Measurements from ENCODE around the gene SERGEF.
A peak's percentile ranks its signal among the peaks of the same experiment; 100 is the strongest.

SERGEF gene

DNA sequence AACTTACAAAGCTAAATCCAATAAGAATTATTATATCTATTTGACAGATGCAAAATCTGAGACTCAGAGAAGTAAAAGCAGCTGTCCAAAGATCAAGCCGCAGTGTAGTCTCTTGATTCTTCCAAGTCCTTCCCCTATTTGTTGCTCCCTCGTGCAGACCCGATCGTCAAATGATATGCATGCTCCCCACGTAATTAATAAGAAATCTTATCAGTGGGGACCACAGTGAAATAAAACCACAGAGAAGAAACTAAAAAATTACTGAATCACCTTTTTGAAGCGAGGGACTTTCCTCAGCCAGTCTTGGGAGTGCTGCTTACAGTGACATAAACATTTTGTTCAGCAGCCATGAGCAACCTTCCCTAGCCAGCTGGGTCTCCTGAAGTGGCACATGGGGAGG, 64.6 kb downstream of the SERGEF start:
- Histone ChIP-seq H3K36me3 (ENCODE audit: control insufficient read depth, insufficient read depth, low read length) (no peaks in the 10 kb centered on the region), H4K5ac (ENCODE audit: low read length) (no peak overlapping the region)
- WGBS (ENCODE audit: extremely low coverage, insufficient coverage, low lambda C conversion rate), result no CpG with 5 or more reads among the region's 6 CpGs

DNA sequence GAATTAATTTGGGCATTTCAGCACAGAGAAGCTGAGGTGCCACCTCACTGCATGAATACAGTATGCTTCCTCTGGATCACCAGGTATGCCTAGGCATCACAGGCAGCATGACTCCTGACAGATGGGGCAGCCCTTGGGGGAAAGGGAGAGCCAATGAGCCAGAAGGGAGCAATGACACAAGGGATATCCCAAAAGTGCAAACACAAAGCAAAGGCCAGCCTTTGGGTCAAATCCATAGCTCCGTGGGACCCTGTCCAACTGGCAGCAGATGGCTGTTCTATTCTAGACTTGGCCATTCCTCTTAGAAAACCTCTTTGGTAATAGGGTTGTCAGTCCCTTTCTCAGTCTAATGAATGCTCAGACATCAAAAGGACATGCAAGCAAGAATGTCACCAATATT, 73.3 kb downstream of the SERGEF start:
- no CpG with 5 or more reads among the region's 1 CpG for WGBS (ENCODE audit: extremely low coverage, insufficient coverage, low lambda C conversion rate)
- no peaks in the 10 kb centered on the region for H3K27me3 ChIP-seq (ENCODE audit: insufficient read depth, low read length, poor library complexity)
- no peaks in the 10 kb centered on the region for H3K4me1 ChIP-seq (ENCODE audit: control insufficient read depth, low read depth, low read length)
- H2BK120ac ChIP-seq (ENCODE audit: low read depth, low read length), result no peak overlapping the region
- no peak for DNase-seq
- no peak overlapping the region for H4K5ac ChIP-seq (ENCODE audit: low read length)
- H3K9ac ChIP-seq (ENCODE audit: low read length), result no peak overlapping the region
- no peak overlapping the region for H3K23ac ChIP-seq (ENCODE audit: low read length)
- no peak overlapping the region for H2BK5ac ChIP-seq (ENCODE audit: low read length)
- no peak overlapping the region for H2AK5ac ChIP-seq (ENCODE audit: low read length)
- H3K36me3 ChIP-seq (ENCODE audit: control insufficient read depth, insufficient read depth, low read length), result no peaks in the 10 kb centered on the region
- H2BK15ac ChIP-seq (replicated peaks; ENCODE audit: low read depth), result no peak overlapping the region
- H3K4me2 ChIP-seq (ENCODE audit: low read length), result no peak overlapping the region
- no peak overlapping the region for H3K27ac ChIP-seq (ENCODE audit: low read depth, low read length)
- no peak overlapping the region for H3K4me3 ChIP-seq (ENCODE audit: low read length)
- no peak overlapping the region for H4K8ac ChIP-seq (ENCODE audit: low read depth, low read length)
- H3K56ac ChIP-seq (ENCODE audit: low read length), result no peak overlapping the region
- no peaks in the 10 kb centered on the region for H3K79me2 ChIP-seq (ENCODE audit: control insufficient read depth, insufficient read depth, low read length)
- no peaks in the 10 kb centered on the region for H3K79me1 ChIP-seq (ENCODE audit: low read length)
- no peak overlapping the region for H3K18ac ChIP-seq (ENCODE audit: low read length)
- no peak overlapping the region for H3K4ac ChIP-seq (ENCODE audit: low read depth, low read length)

More for the DNA sequence above, 64.6 kb downstream of the SERGEF start:
- no peak overlapping the region for H4K8ac ChIP-seq (ENCODE audit: low read depth, low read length)
- H3K27ac ChIP-seq (ENCODE audit: low read depth, low read length), result no peak overlapping the region
- no peak overlapping the region for H3K4me2 ChIP-seq (ENCODE audit: low read length)
- H2AK5ac ChIP-seq (ENCODE audit: low read length), result no peak overlapping the region
- H3K4ac ChIP-seq (ENCODE audit: low read depth, low read length), result no peak overlapping the region
- H3K4me3 ChIP-seq (ENCODE audit: low read length), result no peak overlapping the region
- no peak for DNase-seq
- H3K27me3 ChIP-seq (ENCODE audit: insufficient read depth, low read length, poor library complexity), result no peaks in the 10 kb centered on the region
- H3K4me1 ChIP-seq (ENCODE audit: control insufficient read depth, low read depth, low read length), result no peaks in the 10 kb centered on the region
- no peak overlapping the region for H2BK120ac ChIP-seq (ENCODE audit: low read depth, low read length)
- no peak overlapping the region for H2BK5ac ChIP-seq (ENCODE audit: low read length)
- H3K56ac ChIP-seq (ENCODE audit: low read length), result no peak overlapping the region
- H3K79me1 ChIP-seq (ENCODE audit: low read length), result no peaks in the 10 kb centered on the region
- no peaks in the 10 kb centered on the region for H3K79me2 ChIP-seq (ENCODE audit: control insufficient read depth, insufficient read depth, low read length)
- H3K18ac ChIP-seq (ENCODE audit: low read length), result no peak overlapping the region
- no peak overlapping the region for H3K23ac ChIP-seq (ENCODE audit: low read length)
- H3K9ac ChIP-seq (ENCODE audit: low read length), result no peak overlapping the region
- no peak overlapping the region for H2BK15ac ChIP-seq (replicated peaks; ENCODE audit: low read depth)

- Histone ChIP-seq H3K36me3 (ENCODE audit: control insufficient read depth, insufficient read depth, low read length) (no peaks in the 10 kb centered on the region), H2BK5ac (ENCODE audit: low read length) (no peak overlapping the region), H2BK15ac (replicated peaks; ENCODE audit: low read depth) (no peak overlapping the region), H3K27me3 (ENCODE audit: insufficient read depth, low read length, poor library complexity) (no peaks in the 10 kb centered on the region), H4K8ac (ENCODE audit: low read depth, low read length) (no peak overlapping the region), H4K5ac (ENCODE audit: low read length) (no peak overlapping the region), H2AK5ac (ENCODE audit: low read length) (no peak overlapping the region), H3K56ac (ENCODE audit: low read length) (no peak overlapping the region), H3K27ac (ENCODE audit: low read depth, low read length) (no peak overlapping the region), H3K4ac (ENCODE audit: low read depth, low read length) (no peak overlapping the region), H3K4me3 (ENCODE audit: low read length) (no peak overlapping the region), H3K79me2 (ENCODE audit: control insufficient read depth, insufficient read depth, low read length) (no peaks in the 10 kb centered on the region), H2BK120ac (ENCODE audit: low read depth, low read length) (no peak overlapping the region), H3K18ac (ENCODE audit: low read length) (no peak overlapping the region), H3K4me1 (ENCODE audit: control insufficient read depth, low read depth, low read length) (no peaks in the 10 kb centered on the region), H3K9ac (ENCODE audit: low read length) (no peak overlapping the region), H3K79me1 (ENCODE audit: low read length) (no peaks in the 10 kb centered on the region), H3K4me2 (ENCODE audit: low read length) (no peak overlapping the region), H3K23ac (ENCODE audit: low read length) (no peak overlapping the region)
- no peak for DNase-seq
- no CpG with 5 or more reads among the region's 1 CpG for WGBS (ENCODE audit: extremely low coverage, insufficient coverage, low lambda C conversion rate)
These were observed 76.1 kb downstream of the SERGEF start for GRCh38 chr11:17936790-17937189.

DNA sequence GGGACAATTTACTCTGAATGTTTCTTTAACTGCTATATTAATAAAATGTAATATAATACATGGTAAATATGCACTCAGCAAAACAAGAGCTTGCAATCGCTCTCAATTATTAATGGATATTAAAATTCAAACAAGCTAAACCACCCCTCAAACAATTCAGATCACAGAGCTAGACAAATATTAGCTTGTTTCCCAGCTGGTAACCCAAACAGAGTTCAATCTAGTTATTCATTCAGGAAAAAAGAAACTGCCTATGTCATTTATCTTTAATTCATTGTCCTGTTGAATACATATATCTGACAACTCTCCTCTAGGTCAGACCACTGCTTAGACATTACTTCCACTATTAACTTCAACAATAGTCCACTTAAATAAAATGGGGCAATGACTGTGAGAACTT, 78.7 kb downstream of the SERGEF start:
- no peak overlapping the region for H3K4me3 ChIP-seq (ENCODE audit: low read length)
- H3K79me1 ChIP-seq (ENCODE audit: low read length), result no peaks in the 10 kb centered on the region
- no peaks in the 10 kb centered on the region for H3K27me3 ChIP-seq (ENCODE audit: insufficient read depth, low read length, poor library complexity)
- H3K4me2 ChIP-seq (ENCODE audit: low read length), result no peak overlapping the region
- H2BK120ac ChIP-seq (ENCODE audit: low read depth, low read length), result no peak overlapping the region
- H3K9ac ChIP-seq (ENCODE audit: low read length), result no peak overlapping the region
- no peak overlapping the region for H3K56ac ChIP-seq (ENCODE audit: low read length)
- WGBS (ENCODE audit: extremely low coverage, insufficient coverage, low lambda C conversion rate), result no CpG with 5 or more reads among the region's 1 CpG
- H3K79me2 ChIP-seq (ENCODE audit: control insufficient read depth, insufficient read depth, low read length), result no peaks in the 10 kb centered on the region
- no peak overlapping the region for H3K27ac ChIP-seq (ENCODE audit: low read depth, low read length)
- H3K4me1 ChIP-seq (ENCODE audit: control insufficient read depth, low read depth, low read length), result no peaks in the 10 kb centered on the region
- H3K4ac ChIP-seq (ENCODE audit: low read depth, low read length), result no peak overlapping the region
- no peak overlapping the region for H2BK5ac ChIP-seq (ENCODE audit: low read length)
- H3K36me3 ChIP-seq (ENCODE audit: control insufficient read depth, insufficient read depth, low read length), result no peaks in the 10 kb centered on the region
- H2BK15ac ChIP-seq (replicated peaks; ENCODE audit: low read depth), result no peak overlapping the region
- H2AK5ac ChIP-seq (ENCODE audit: low read length), result no peak overlapping the region
- no peak overlapping the region for H4K5ac ChIP-seq (ENCODE audit: low read length)
- DNase-seq, result no peak
- no peak overlapping the region for H3K18ac ChIP-seq (ENCODE audit: low read length)
- no peak overlapping the region for H3K23ac ChIP-seq (ENCODE audit: low read length)
- H4K8ac ChIP-seq (ENCODE audit: low read depth, low read length), result no peak overlapping the region

DNA sequence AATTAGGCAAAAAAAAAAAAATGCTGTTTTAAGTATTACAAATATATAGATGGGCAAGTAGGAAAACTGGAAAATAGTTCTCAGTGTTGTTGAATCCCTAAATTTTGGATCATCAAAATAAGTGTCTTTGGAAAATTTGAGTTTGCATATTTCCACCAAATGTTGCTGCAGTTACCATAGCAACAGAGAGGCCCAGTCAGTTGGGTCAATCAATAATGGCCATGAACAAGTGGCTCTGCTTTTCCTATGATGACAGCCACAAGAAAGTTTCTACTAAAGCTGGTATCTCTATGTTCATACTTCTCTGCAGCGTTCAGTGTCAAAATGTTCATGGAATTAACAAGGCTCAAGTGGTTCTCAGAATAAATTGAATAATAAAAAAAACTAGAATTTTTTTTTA, 79.1 kb downstream of the SERGEF start:
- no peak overlapping the region for H4K5ac ChIP-seq (ENCODE audit: low read length)
- no peak overlapping the region for H3K4me2 ChIP-seq (ENCODE audit: low read length)
- H3K27me3 ChIP-seq (ENCODE audit: insufficient read depth, low read length, poor library complexity), result no peaks in the 10 kb centered on the region
- H2AK5ac ChIP-seq (ENCODE audit: low read length), result no peak overlapping the region
- H3K27ac ChIP-seq (ENCODE audit: low read depth, low read length), result no peak overlapping the region
- DNase-seq, result peak; percentile 6
- H3K4ac ChIP-seq (ENCODE audit: low read depth, low read length), result no peak overlapping the region
- no CpG with 5 or more reads among the region's 1 CpG for WGBS (ENCODE audit: extremely low coverage, insufficient coverage, low lambda C conversion rate)
- H3K18ac ChIP-seq (ENCODE audit: low read length), result no peak overlapping the region
- no peak overlapping the region for H2BK15ac ChIP-seq (replicated peaks; ENCODE audit: low read depth)
- no peak overlapping the region for H3K4me3 ChIP-seq (ENCODE audit: low read length)
- no peak overlapping the region for H3K56ac ChIP-seq (ENCODE audit: low read length)
- no peak overlapping the region for H3K9ac ChIP-seq (ENCODE audit: low read length)
- H3K4me1 ChIP-seq (ENCODE audit: control insufficient read depth, low read depth, low read length), result no peaks in the 10 kb centered on the region
- H3K23ac ChIP-seq (ENCODE audit: low read length), result no peak overlapping the region
- no peaks in the 10 kb centered on the region for H3K79me1 ChIP-seq (ENCODE audit: low read length)
- H3K36me3 ChIP-seq (ENCODE audit: control insufficient read depth, insufficient read depth, low read length), result no peaks in the 10 kb centered on the region
- H3K79me2 ChIP-seq (ENCODE audit: control insufficient read depth, insufficient read depth, low read length), result no peaks in the 10 kb centered on the region
- H2BK120ac ChIP-seq (ENCODE audit: low read depth, low read length), result no peak overlapping the region
- H4K8ac ChIP-seq (ENCODE audit: low read depth, low read length), result no peak overlapping the region
- no peak overlapping the region for H2BK5ac ChIP-seq (ENCODE audit: low read length)

DNA sequence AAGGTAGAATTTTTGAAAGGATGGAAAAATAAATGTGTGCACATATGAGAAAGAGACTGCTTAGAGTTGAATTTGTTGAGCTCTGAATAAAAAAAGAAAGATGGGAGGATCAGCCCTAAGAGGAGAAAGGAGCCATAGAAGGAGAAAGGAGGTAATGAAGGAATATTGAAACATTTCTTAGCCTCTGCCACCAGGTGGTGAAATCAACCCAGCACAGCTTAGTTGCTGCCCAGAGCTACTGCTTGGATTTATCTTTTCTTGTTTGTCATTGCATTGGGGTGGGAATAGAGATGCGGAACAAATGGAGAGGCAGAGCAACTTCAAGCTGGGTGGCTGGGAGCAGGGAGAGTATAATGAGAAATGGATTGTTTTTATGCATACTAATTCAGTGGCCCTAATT, 80.4 kb downstream of the SERGEF start:
- no peak overlapping the region for H3K4me2 ChIP-seq (ENCODE audit: low read length)
- H3K4me3 ChIP-seq (ENCODE audit: low read length), result no peak overlapping the region
- no peak overlapping the region for H3K18ac ChIP-seq (ENCODE audit: low read length)
- peak overlapping the region; percentile 17 for H3K23ac ChIP-seq (ENCODE audit: low read length)
- H4K8ac ChIP-seq (ENCODE audit: low read depth, low read length), result no peak overlapping the region
- H2BK5ac ChIP-seq (ENCODE audit: low read length), result no peak overlapping the region
- H3K9ac ChIP-seq (ENCODE audit: low read length), result no peak overlapping the region
- no peak overlapping the region for H3K4ac ChIP-seq (ENCODE audit: low read depth, low read length)
- H3K79me2 ChIP-seq (ENCODE audit: control insufficient read depth, insufficient read depth, low read length), result no peaks in the 10 kb centered on the region
- H3K56ac ChIP-seq (ENCODE audit: low read length), result no peak overlapping the region
- no peaks in the 10 kb centered on the region for H3K27me3 ChIP-seq (ENCODE audit: insufficient read depth, low read length, poor library complexity)
- no peaks in the 10 kb centered on the region for H3K79me1 ChIP-seq (ENCODE audit: low read length)
- H3K36me3 ChIP-seq (ENCODE audit: control insufficient read depth, insufficient read depth, low read length), result no peaks in the 10 kb centered on the region
- DNase-seq, result peak; percentile 11
- no peak overlapping the region for H3K27ac ChIP-seq (ENCODE audit: low read depth, low read length)
- no peak overlapping the region for H4K5ac ChIP-seq (ENCODE audit: low read length)
- no peaks in the 10 kb centered on the region for H3K4me1 ChIP-seq (ENCODE audit: control insufficient read depth, low read depth, low read length)
- H2AK5ac ChIP-seq (ENCODE audit: low read length), result no peak overlapping the region
- H2BK15ac ChIP-seq (replicated peaks; ENCODE audit: low read depth), result no peak overlapping the region
- no peak overlapping the region for H2BK120ac ChIP-seq (ENCODE audit: low read depth, low read length)
- WGBS (ENCODE audit: extremely low coverage, insufficient coverage, low lambda C conversion rate), result no CpG with 5 or more reads among the region's 1 CpG

Data from mesendoderm (in vitro differentiated cells).